ENCODE data around the gene TMEM61.

TMEM61 gene

GRCh38 chr1:55039342-55040082 lies 59.1 kb downstream of the TMEM61 start, which contains the start of gene PCSK9:
Gene PCSK9, plus strand, starts transcription at chr1:55039548. Its CDS starts 290 bp downstream, at chr1:55039838.
- H3K9ac ChIP-seq (ENCODE audit: low read depth, low read length), result peak within 1 kb of the TSS; percentile 53; the same call in 1 of the 2 replicates
- H3K4me3 ChIP-seq (ENCODE audit: low read depth, low read length), result peak within 1 kb of the TSS; percentile 73
- H3K9me3 ChIP-seq (ENCODE audit: control insufficient read depth, insufficient read depth, low read length), result no peaks in the 10 kb centered on the region
- no peak within 1 kb of the TSS for H3K27ac ChIP-seq (ENCODE audit: low read depth, low read length)
- H3K4me1 ChIP-seq (ENCODE audit: control insufficient read depth, insufficient read depth, low read length), result peaks cover 23% of the 10 kb centered on the region
- H3K27me3 ChIP-seq (ENCODE audit: control insufficient read depth, insufficient read depth, low read length), result peaks cover 51% of the 10 kb centered on the region
- H3K36me3 ChIP-seq (ENCODE audit: control insufficient read depth, insufficient read depth, low read length), result peaks cover 11% of the 10 kb centered on the region

DNA sequence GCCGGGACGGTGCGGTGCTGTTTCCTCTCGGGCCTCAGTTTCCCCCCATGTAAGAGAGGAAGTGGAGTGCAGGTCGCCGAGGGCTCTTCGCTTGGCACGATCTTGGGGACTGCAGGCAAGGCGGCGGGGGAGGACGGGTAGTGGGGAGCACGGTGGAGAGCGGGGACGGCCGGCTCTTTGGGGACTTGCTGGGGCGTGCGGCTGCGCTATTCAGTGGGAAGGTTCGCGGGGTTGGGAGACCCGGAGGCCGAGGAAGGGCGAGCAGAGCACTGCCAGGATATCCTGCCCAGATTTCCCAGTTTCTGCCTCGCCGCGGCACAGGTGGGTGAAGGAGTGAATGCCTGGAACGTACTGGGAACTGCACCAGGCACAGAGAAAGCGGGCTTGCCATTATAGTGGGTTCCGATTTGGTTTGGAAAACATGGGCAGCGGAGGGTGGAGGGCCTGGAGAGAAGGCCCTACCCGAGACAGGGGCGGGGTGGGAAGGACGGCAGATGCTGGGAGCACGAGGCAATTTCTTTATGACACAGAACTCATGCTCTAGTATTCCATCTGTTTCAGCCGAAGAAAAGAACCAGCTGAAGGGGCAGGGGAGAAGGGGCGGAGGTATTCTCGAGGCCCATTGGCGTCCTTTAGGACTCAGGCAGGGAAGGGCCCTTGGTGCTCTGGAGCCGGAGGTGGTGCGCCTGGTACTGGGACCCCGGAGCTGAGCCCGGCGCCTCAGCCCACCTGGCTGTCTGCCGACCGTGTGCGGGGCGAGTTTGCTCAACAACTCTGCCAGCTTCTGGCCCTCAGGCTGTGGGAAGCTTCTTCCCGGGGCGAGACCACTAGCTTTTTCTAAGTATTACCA lies 59.9 kb downstream of the TMEM61 start:
- 0 out of 2 replicates have a peak overlapping the region, but pooled peaks have one; percentile 53 for H3K9ac ChIP-seq (ENCODE audit: low read depth, low read length)
- H3K9me3 ChIP-seq (ENCODE audit: control insufficient read depth, insufficient read depth, low read length), result no peaks in the 10 kb centered on the region
- H3K4me3 ChIP-seq (ENCODE audit: low read depth, low read length), result peak overlapping the region; percentile 73
- peaks cover 23% of the 10 kb centered on the region for H3K4me1 ChIP-seq (ENCODE audit: control insufficient read depth, insufficient read depth, low read length)
- no peak overlapping the region for H3K27ac ChIP-seq (ENCODE audit: low read depth, low read length)
- H3K36me3 ChIP-seq (ENCODE audit: control insufficient read depth, insufficient read depth, low read length), result peaks cover 18% of the 10 kb centered on the region
- H3K27me3 ChIP-seq (ENCODE audit: control insufficient read depth, insufficient read depth, low read length), result peaks cover 51% of the 10 kb centered on the region

DNA sequence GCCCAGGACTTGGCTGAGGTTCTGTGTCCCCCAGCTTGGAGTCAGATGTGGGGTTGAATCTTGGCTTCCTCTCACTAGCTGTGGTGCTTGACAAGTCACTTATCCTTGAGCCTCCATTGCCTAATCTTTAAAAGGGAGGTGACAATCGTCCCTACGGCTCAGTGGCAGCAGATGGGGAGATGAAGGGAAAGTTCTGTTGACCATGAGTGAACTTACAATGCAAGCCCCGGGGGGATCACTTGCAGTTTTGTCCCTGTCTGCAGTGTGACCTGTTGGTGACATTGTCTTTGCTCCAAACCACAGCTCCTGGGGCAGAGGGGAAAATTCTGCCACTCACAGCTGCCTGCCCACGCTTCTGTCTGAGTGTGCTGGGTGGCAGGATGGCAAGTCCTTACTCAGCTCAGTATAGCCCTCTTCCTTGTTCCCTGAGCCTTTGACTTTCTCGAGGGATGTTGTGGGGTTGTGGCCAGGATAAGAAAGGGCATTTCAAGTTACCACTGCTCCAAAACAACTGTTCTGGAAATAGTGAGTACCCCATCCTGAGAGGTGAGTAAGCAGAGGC lies 60.6 kb downstream of the TMEM61 start:
- H3K27me3 ChIP-seq (ENCODE audit: control insufficient read depth, insufficient read depth, low read length), result peaks cover 51% of the 10 kb centered on the region
- H3K9ac ChIP-seq (ENCODE audit: low read depth, low read length), result no peak overlapping the region
- no peak overlapping the region for H3K27ac ChIP-seq (ENCODE audit: low read depth, low read length)
- peaks cover 21% of the 10 kb centered on the region for H3K36me3 ChIP-seq (ENCODE audit: control insufficient read depth, insufficient read depth, low read length)
- H3K4me3 ChIP-seq (ENCODE audit: low read depth, low read length), result peak overlapping the region; percentile 73
- H3K4me1 ChIP-seq (ENCODE audit: control insufficient read depth, insufficient read depth, low read length), result peaks cover 23% of the 10 kb centered on the region
- no peaks in the 10 kb centered on the region for H3K9me3 ChIP-seq (ENCODE audit: control insufficient read depth, insufficient read depth, low read length)

DNA sequence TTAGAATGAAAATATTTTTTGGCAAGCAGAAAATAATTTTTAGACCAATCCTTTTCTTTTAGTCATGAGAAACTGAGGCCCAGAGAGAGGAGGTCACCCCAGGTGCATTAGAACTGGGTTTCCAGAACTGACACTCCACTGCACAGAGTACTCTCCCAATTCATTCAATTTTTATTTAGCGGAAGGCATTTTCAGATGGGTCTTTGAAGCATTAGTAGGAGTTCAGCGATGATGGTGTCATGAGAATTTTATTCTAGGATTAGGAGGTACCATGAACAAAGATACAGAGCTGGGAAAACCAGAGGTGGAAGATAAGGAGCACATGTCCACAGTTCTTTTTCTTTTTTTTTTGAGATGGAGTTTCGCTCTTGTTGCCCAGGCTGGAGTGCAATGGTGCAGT lies 61.2 kb downstream of the TMEM61 start:
- Histone ChIP-seq H3K27ac (ENCODE audit: low read depth, low read length) (no peak overlapping the region), H3K9me3 (ENCODE audit: control insufficient read depth, insufficient read depth, low read length) (no peaks in the 10 kb centered on the region), H3K4me1 (ENCODE audit: control insufficient read depth, insufficient read depth, low read length) (peaks cover 23% of the 10 kb centered on the region), H3K4me3 (ENCODE audit: low read depth, low read length) (peak overlapping the region; percentile 73; the same call in 1 of the 2 replicates), H3K27me3 (ENCODE audit: control insufficient read depth, insufficient read depth, low read length) (peaks cover 47% of the 10 kb centered on the region), H3K9ac (ENCODE audit: low read depth, low read length) (no peak overlapping the region), H3K36me3 (ENCODE audit: control insufficient read depth, insufficient read depth, low read length) (peaks cover 25% of the 10 kb centered on the region)

All from HUES48 (cell line).